Transverse colon (tissue), 4 donors: ENCODE measurements around the gene AKIRIN1. TPM values are rescaled to one million over a fixed set of nuclear protein-coding genes. Genes with fewer than 3 reads are reported as not detected.
A peak's percentile ranks its signal among the peaks of the same experiment; 100 is the strongest.

Source experiments
- DNase-seq: peaks from one replicate; pipeline ENCODE4 v3.0.0-alpha.2; 2019
- H3K27ac ChIP-seq, 4 donors: fragments of 200-600 bp; sonication (generic); 2 replicates each; pipeline ENCODE4 v1.5.1; 2016 to 2018; ENCODE audit warnings: inconsistent platforms in 4 of 4
- H3K27me3 ChIP-seq: fragments of 200-600 bp; sonication (generic); 2 replicates; pipeline ENCODE4 v1.5.1; 2017; ENCODE audit warnings: inconsistent platforms
- H3K36me3 ChIP-seq, 4 donors: fragments of 200-600 bp; sonication (generic); 2 replicates each; pipeline ENCODE4 v1.5.1; 2017 to 2019; ENCODE audit warnings: inconsistent platforms in 4 of 4
- H3K4me1 ChIP-seq, 4 donors: fragments of 200-600 bp; sonication (generic); 2 replicates each; pipeline ENCODE4 v1.5.1; 2017 to 2020; ENCODE audit warnings: inconsistent platforms in 4 of 4
- H3K4me3 ChIP-seq, 4 donors: fragments of 200-600 bp; sonication (generic); 1 replicate in 1 of 4; 2 replicates in 3 of 4; pipeline versions ENCODE4 v1.5.1 to v1.6.1; 2017 to 2019; ENCODE audit warnings: inconsistent platforms in 4 of 4
- H3K9me3 ChIP-seq, 2 donors: fragments of 200-600 bp; sonication (generic); 2 replicates each; pipeline ENCODE4 v1.5.1; 2017 to 2019; ENCODE audit warnings: inconsistent platforms in 2 of 2
- EP300 ChIP-seq: sonication (generic); formaldehyde crosslinking; IDR thresholded peaks from one replicate; pipeline ENCODE4 v1.6.1; 2017; ENCODE audit warnings: antibody characterized with exemption, low read depth
- POLR2A ChIP-seq: fragments of 450-650 bp; IDR thresholded peaks from one replicate; pipeline ENCODE4 v1.6.1; 2016; ENCODE audit warnings: antibody characterized with exemption, mild to moderate bottlenecking, moderate library complexity
- POLR2AphosphoS5 ChIP-seq, 3 donors: sonication (generic); formaldehyde crosslinking; IDR thresholded peaks; one replicate each; pipeline ENCODE4 v1.6.1; 2016; ENCODE audit warnings: antibody characterized with exemption in 3 of 3
- WGBS, 2 donors: methylation state at CpG; one replicate each; pipeline ENCODE4 v1.1.5; 2018; ENCODE audit warnings: low coverage in 1 of 2; 5-methylcytosine and 5-hydroxymethylcytosine counted together
- in situ Hi-C, 4 donors: fragments of 200-750 bp; cut with MboI; loops; one replicate each; pipeline versions ENCODE4 v1.15.0 to v1.15.1; 2017; ENCODE audit warnings: low sequenced_read_pairs in 3 of 4, low pct_ligation_motif_present in 1 of 4, low pct_unique_long_range_greater_than_20kb in 1 of 4
- intact Hi-C: fragments of 100-400 bp; cut with DNase I; formaldehyde crosslinking; loops from one replicate; pipeline ENCODE4 v1.15.1; 2023; ENCODE audit warnings: low total_unique reads
- total RNA-seq, 4 donors: library from RNA; depleted of rRNA; stranded (reverse); fragments of >200 nt; gene quantifications; one replicate each; pipeline ENCODE4 v1.1.0, GENCODE V29; 2016
- TF ChIP-seq, protein P1 (sequence below), 5 experiments: fragments of 200-600 bp in 3 of 5; fragments of 450-650 bp in 2 of 5; sonication (generic) in 3 of 5; IDR thresholded peaks; 1 replicate in 2 of 5; 2 replicates in 3 of 5; pipeline ENCODE4 v1.5.1; 2016 to 2017; ENCODE audit warnings: antibody characterized with exemption in 5 of 5, inconsistent platforms in 3 of 5, mild to moderate bottlenecking in 2 of 5, moderate library complexity in 1 of 5

The AKIRIN1 gene
- total RNA-seq, 4 donors from 2014 or later: 38.5 to 70.7 (median 48.3) TPM

DNA sequence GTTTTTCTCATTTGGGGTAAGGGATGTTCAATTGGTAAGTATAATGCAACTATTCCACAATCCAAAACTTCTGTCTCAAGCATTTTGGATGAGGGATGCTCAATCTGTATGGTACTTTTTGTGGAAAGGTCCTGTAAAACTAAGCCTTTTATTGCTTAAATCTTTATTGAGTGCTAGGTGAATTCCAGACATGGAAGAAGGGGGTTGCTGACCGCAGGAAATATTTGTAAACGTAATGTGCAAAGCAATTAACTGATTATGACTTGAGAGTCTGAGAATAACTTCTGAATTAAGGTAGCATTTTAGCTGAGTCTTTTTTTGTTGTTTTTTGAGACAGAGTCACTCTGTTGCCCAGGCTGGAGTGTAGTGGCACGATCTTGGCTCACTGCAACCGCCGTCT, 3.1 kb downstream of the AKIRIN1 start:
- Histone ChIP-seq H3K27ac (no peak overlapping the region), H3K4me3 (no peak overlapping the region), H3K9me3 (no peaks in the 10 kb centered on the region), H3K27me3 (no peaks in the 10 kb centered on the region), H3K36me3 (peaks cover 0 to 10% (median 4%) of the 10 kb centered on the region in 4 donors), H3K4me1 (peaks cover 0 to 55% (median 32%) of the 10 kb centered on the region in 4 donors)
- WGBS, 2 donors: 75 to 84% methylated on average over 5 of the region's 5 CpGs
- no peak for TF ChIP-seq POLR2AphosphoS5 (IDR thresholded peaks at IDR 0.05)
- TF ChIP-seq, protein P1, sequence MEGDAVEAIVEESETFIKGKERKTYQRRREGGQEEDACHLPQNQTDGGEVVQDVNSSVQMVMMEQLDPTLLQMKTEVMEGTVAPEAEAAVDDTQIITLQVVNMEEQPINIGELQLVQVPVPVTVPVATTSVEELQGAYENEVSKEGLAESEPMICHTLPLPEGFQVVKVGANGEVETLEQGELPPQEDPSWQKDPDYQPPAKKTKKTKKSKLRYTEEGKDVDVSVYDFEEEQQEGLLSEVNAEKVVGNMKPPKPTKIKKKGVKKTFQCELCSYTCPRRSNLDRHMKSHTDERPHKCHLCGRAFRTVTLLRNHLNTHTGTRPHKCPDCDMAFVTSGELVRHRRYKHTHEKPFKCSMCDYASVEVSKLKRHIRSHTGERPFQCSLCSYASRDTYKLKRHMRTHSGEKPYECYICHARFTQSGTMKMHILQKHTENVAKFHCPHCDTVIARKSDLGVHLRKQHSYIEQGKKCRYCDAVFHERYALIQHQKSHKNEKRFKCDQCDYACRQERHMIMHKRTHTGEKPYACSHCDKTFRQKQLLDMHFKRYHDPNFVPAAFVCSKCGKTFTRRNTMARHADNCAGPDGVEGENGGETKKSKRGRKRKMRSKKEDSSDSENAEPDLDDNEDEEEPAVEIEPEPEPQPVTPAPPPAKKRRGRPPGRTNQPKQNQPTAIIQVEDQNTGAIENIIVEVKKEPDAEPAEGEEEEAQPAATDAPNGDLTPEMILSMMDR (IDR thresholded peaks at IDR 0.05): no peak
- TF ChIP-seq EP300: no peak
- TF ChIP-seq POLR2A: no peak
- intact Hi-C loops (no loop called here), in situ Hi-C loops (no loop called here)
- DNase-seq: no peak

DNA sequence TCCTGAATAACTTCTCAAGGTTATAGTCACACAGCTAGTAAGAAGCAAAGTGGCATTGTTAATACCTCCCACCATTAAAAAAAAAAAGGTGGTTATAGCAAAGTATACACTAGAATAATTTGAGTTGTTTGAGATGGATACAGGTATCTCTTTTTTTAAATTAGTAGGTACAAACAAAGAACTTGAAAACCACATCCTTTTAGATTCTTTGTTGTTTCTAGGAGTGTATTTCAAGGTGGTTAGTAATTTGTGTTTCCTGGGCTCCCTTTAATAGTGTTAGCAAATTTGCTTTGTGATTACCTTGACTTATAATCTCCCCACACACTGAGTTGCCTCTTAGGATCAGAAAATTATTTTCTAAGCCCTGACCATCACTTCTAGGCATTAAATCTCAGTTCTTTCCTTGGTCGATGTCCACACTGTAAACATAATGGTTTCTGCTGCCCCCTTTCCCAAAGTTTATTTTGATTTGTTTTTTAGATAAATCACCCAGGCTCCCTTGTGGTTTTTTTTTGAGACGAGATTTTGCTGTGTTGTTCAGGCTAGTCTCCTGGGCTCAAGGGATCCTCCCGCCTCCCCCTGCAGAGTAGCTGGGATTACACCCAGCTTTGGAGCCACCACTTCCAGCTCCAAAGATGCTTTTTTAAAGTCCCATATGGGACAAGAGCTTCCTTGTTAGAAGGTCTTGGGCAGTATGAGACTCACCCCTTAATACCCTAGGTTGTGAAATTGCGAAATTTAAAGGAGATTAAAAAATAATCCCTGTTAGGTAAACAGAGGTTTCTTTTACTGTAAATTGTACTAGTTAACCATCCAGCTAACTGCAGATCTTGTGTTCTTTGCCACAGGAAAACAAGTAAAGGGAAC, 6.2 kb downstream of the AKIRIN1 start:
- in situ Hi-C loops (no loop called here), intact Hi-C loops (no loop called here)
- Histone ChIP-seq H3K27me3 (no peaks in the 10 kb centered on the region), H3K36me3 (peaks cover 0 to 32% (median 16%) of the 10 kb centered on the region in 4 donors), H3K4me3 (no peak overlapping the region), H3K4me1 (peaks cover 0 to 46% (median 25%) of the 10 kb centered on the region in 4 donors), H3K9me3 (no peaks in the 10 kb centered on the region), H3K27ac (peak overlapping the region; percentile 20 to 50 (median 32))
- DNase-seq: no peak
- TF ChIP-seq POLR2AphosphoS5 (IDR thresholded peaks at IDR 0.05) (no peak), EP300 (no peak), POLR2A (no peak)
- TF ChIP-seq, protein P1 (IDR thresholded peaks at IDR 0.05): no peak
- 40 to 49% methylated on average over 2 to 4 of the region's 4 CpGs for WGBS, 2 donors

DNA sequence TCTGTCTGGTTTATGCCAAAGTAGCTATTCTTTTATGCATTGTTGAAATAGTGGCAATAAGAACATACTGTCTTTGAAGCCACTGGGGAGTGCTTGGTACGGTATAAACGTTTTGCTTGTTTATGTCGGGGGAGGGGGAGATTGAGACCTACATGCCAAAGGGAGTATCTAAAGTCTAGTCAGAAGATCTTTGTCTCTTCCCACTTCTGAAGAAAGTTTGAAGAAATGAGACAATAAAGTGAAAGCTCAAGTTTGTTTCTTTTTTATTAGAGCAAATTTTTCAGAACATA, 6.8 kb downstream of the AKIRIN1 start:
- H3K4me3 ChIP-seq: no peak overlapping the region
- no peaks in the 10 kb centered on the region for H3K9me3 ChIP-seq
- TF ChIP-seq, protein P1 (IDR thresholded peaks at IDR 0.05): no peak
- TF ChIP-seq POLR2AphosphoS5 (IDR thresholded peaks at IDR 0.05) (no peak), POLR2A (no peak), EP300 (no peak)
- 42 to 62% methylated on average over 3 of the region's 3 CpGs for WGBS, 2 donors
- H3K27ac ChIP-seq: peak overlapping the region in 3 of 4 donors; percentile 20 to 50 (median 31)
- in situ Hi-C loops: no loop called here
- no peaks in the 10 kb centered on the region for H3K27me3 ChIP-seq
- peaks cover 0 to 38% (median 18%) of the 10 kb centered on the region in 4 donors for H3K36me3 ChIP-seq
- intact Hi-C loops: no loop called here
- peaks cover 0 to 40% (median 20%) of the 10 kb centered on the region in 4 donors for H3K4me1 ChIP-seq
- no peak for DNase-seq

DNA sequence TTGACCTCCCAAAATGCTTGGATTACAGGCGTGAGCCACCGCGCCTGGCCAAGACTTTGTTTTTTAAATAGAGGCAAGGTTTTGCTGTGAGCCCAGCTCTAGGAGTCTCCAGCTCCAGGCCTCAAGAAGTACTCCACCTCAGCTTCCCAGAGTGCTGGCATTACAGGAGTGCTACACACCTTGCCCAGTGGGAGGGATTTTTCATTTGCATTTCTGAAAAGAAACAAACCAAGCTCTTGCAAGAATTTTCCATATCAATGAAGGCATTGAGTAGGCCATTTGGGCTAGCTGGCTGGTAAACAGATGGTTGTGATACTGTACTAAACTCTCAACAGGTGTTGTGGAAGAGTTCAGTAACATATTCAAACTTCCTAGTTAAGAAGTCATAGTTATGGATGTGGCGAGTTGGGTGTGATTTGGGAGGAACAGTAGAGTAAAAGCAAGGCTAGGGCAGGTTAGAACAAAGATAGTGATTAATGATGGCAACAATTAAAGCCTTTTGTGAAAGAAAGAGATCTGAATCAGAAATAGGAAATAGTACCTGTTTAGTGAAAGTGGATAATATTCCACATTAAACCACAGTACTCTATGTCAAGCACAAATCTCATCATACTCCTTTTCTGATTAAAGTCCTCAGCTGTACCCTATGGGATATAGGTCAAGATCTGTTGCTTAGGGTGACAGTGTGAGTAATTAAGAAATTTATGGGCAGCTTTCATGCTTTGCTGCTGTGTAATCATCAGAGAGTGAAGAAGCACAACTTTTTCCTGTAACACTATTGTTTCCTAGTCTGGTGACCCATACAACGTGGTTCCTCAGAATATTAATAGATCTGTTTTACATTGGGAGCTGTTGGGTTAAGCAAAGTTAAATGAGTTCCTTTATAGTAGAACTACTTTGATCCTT, 10.7 kb downstream of the AKIRIN1 start:
- Histone ChIP-seq H3K4me1 (peaks cover 0 to 18% (median 11%) of the 10 kb centered on the region in 4 donors), H3K4me3 (no peak overlapping the region), H3K27ac (no peak overlapping the region), H3K27me3 (no peaks in the 10 kb centered on the region), H3K9me3 (no peaks in the 10 kb centered on the region), H3K36me3 (peaks cover 0 to 75% (median 34%) of the 10 kb centered on the region in 4 donors)
- intact Hi-C loops: no loop called here
- DNase-seq: no peak
- TF ChIP-seq EP300 (no peak), POLR2A (no peak), POLR2AphosphoS5 (IDR thresholded peaks at IDR 0.05) (no peak)
- TF ChIP-seq, protein P1 (IDR thresholded peaks at IDR 0.05): no peak
- in situ Hi-C loops: no loop called here
- 67 to 91% methylated on average over 2 to 5 of the region's 5 CpGs for WGBS, 2 donors
